ENCODE data around the gene SYNPO.

The SYNPO gene

GRCh38 chr5:150625831-150626746, 14.4 kb upstream of the SYNPO start:
- DNase-seq, result no peak

- DNase-seq, result peak; percentile 52
These were observed 13.6 kb upstream of the SYNPO start for GRCh38 chr5:150626853-150627276.

GRCh38 chr5:150627731-150628545, 12.5 kb upstream of the SYNPO start:
- DNase-seq, result no peak

- DNase-seq, result no peak
These were observed 11.4 kb upstream of the SYNPO start for GRCh38 chr5:150628936-150629485.

- no peak for DNase-seq
These were observed 10.4 kb upstream of the SYNPO start for GRCh38 chr5:150630016-150630415.

- no peak for DNase-seq
These were observed 9.8 kb upstream of the SYNPO start for GRCh38 chr5:150630461-150631325.

- no peak for DNase-seq
These were observed 9.1 kb upstream of the SYNPO start for GRCh38 chr5:150631326-150631701.

- no peak for DNase-seq
These were observed 7.9 kb upstream of the SYNPO start for GRCh38 chr5:150632305-150633160.

GRCh38 chr5:150633429-150633828, 7.0 kb upstream of the SYNPO start:
- DNase-seq, result no peak

GRCh38 chr5:150636391-150637244, 3.8 kb upstream of the SYNPO start:
- DNase-seq, result peak; percentile 53

GRCh38 chr5:150637245-150638052, 3.0 kb upstream of the SYNPO start:
- peak; percentile 89 for DNase-seq

- no peak for DNase-seq
These were observed 2.4 kb upstream of the SYNPO start for GRCh38 chr5:150638053-150638444.

- no peak for DNase-seq
These were observed 1.7 kb upstream of the SYNPO start for GRCh38 chr5:150638488-150639376.

GRCh38 chr5:150639377-150639692, 1.1 kb upstream of the SYNPO start:
- DNase-seq, result no peak

- no peak for DNase-seq
These were observed 709 bp upstream of the SYNPO start for GRCh38 chr5:150639751-150640150.

- DNase-seq, result peak; percentile 74
These were observed 628 bp downstream of the SYNPO start for GRCh38 chr5:150641006-150641570.

GRCh38 chr5:150641824-150642566, 1.5 kb downstream of the SYNPO start:
- no peak for DNase-seq

- DNase-seq, result peak; percentile 96
These were observed 2.1 kb downstream of the SYNPO start for GRCh38 chr5:150642567-150642927.
